WTC11 (cell line): ENCODE measurements around the gene ZNF503.

Experiments
- ATF1 ChIP-seq: sonication (generic); formaldehyde crosslinking; IDR thresholded peaks from 2 replicates; pipeline ENCODE4 v1.8.1; 2023; ENCODE audit warnings: mild to moderate bottlenecking, moderate library complexity, missing genetic modification reagents
- CTCF ChIP-seq: fragments of 200-600 bp; IDR thresholded peaks from 2 replicates; pipeline ENCODE4 v1.8.0; 2022; ENCODE audit warnings: antibody characterized with exemption
- FOXK1 ChIP-seq: sonication (generic); formaldehyde crosslinking; IDR thresholded peaks from 2 replicates; pipeline ENCODE4 v1.8.0; 2022; ENCODE audit warnings: mild to moderate bottlenecking, moderate library complexity, missing genetic modification reagents
- NFYB ChIP-seq: sonication (generic); formaldehyde crosslinking; conservative IDR thresholded peaks from 2 replicates; pipeline ENCODE4 v1.8.0; 2022; ENCODE audit warnings: low read depth, missing genetic modification reagents

GRCh38 chr10:75386128-75386527, 15.4 kb downstream of the ZNF503 start:
- TF ChIP-seq FOXK1: no peak
- TF ChIP-seq NFYB (CRISPR knock-in tag): no peak
- no peak for TF ChIP-seq CTCF
- no peak for TF ChIP-seq ATF1
